NCI-H748 (cell line): ENCODE results near the gene KRT83.

ENCODE experiments used
- DNase-seq: peaks from one replicate; lab custom pipeline; 2025; ENCODE audit not compliant: unreplicated experiment; lab: John Stamatoyannopoulos, UW

KRT83 gene

DNA sequence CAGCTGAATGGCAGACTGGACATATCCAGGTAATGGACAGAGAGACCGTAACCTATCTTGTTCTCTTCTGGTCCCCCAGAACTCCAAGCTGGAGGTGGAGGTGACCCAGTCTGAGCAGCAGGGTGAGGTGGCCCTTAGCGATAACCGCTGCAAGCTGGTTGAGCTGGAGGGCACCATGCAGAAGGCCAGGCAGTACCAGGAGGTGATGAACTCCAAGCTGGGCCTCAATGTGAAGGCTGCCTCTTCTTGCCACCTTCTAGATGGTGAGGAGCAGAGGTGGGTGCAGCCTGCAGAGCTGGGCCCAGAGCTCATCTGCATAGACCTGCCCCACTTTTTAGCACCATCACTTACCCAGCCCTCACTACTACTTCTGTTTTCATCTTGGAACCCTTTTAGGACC is 53.9 kb downstream of the KRT83 start:
- no peak for DNase-seq

DNA sequence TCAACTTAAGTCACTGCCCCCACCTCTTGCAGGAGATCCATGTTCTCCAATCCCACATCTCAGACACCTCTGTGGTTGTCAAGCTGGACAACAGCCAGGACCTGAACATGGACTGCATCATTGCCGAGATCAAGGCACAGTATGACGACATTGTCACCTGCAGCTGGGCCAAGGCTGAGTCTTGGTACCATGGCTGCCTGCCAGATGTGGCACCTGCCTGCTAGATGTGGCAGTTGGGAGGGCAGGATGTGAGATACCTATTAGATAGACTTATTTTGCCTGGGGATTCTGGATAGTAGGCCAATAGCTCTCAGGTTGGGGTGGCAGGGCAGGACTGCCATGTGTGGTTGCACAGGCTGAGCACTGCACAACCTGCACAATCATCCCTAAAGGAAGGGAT is 54.7 kb downstream of the KRT83 start:
- DNase-seq = no peak

DNA sequence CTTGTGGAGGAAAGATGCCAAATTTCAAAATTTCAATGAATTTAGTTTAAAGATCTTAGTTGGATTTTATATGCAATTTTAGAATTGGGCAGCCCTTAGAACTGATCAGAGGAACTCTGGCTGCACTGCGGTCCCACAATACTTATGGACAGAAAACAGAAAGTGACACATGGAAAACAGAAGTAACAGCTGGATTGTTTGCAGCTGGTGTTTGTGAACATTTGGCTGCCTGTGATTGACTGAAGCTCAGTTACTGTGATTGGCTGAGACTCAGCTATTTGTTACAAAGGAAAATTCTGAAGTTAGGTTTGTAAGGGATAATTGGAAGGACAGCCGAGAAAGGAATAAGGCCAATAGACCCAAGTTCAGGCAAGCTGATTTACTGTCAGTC is 56.8 kb downstream of the KRT83 start:
- DNase-seq = no peak
